A549 (cell line): Measurements from ENCODE around the gene BABAM1. TPM values are rescaled to one million over a fixed set of nuclear protein-coding genes. Genes with fewer than 3 reads are reported as not detected.
A peak's percentile ranks its signal among the peaks of the same experiment; 100 is the strongest.

Experiments
- ATAC-seq, 2 experiments: fragments of 200-7000 bp in 1 of 2; fragments of >200 bp in 1 of 2; cut with Nextera tagmentation in 1 of 2; cut with Tn5 transposase in 1 of 2; 3 replicates each; pipeline versions ENCODE4 v1.8.0 to v1.9.1; 2018 to 2020; ENCODE audit warnings: mild to moderate bottlenecking in 1 of 2, moderate library complexity in 1 of 2
- CTCF ChIA-PET: fragments of 300-600 bp; sonication (Branson Sonifier 250); formaldehyde crosslinking; extraction: SDS; loops from one replicate; lab custom pipeline; 2021; ENCODE audit warnings: antibody characterized with exemption, inconsistent platforms; lab: Yijun Ruan, JAX
- POLR2A ChIA-PET: fragments of 350-600 bp; formaldehyde crosslinking; extraction: SDS; loops from one replicate; lab custom pipeline; 2021; ENCODE audit warnings: antibody characterized with exemption, inconsistent platforms; lab: Yijun Ruan, JAX
- DNase-seq, 2 experiments: peaks; one replicate each; pipeline versions ENCODE4 v3.0.0 to v3.0.0-alpha.2; 2011 to 2016; ENCODE audit warnings: low read depth in 1 of 2, low spot score in 1 of 2
- FAIRE-seq: peaks from 2 replicates; lab custom pipeline; 2011; peaks lifted over from hg19 to GRCh38; lab: Jason Lieb, UNC
- H3K27ac ChIP-seq, 2 experiments: fragments of >200 bp; sonication (Bioruptor Twin); formaldehyde crosslinking; 3 replicates each; pipeline ENCODE4 v1.5.1; 2016 to 2017
- H3K4me1 ChIP-seq: fragments of >200 bp; sonication (Bioruptor Twin); formaldehyde crosslinking; 3 replicates; pipeline ENCODE4 v1.6.1; 2016
- H3K4me2 ChIP-seq: fragments of >200 bp; sonication (Bioruptor Twin); formaldehyde crosslinking; 3 replicates; pipeline ENCODE4 v1.6.1; 2016
- H3K4me3 ChIP-seq: fragments of >200 bp; sonication (Bioruptor Twin); formaldehyde crosslinking; 3 replicates; pipeline ENCODE4 v1.5.1; 2016
- H3K9me3 ChIP-seq: fragments of >200 bp; sonication (Bioruptor Twin); formaldehyde crosslinking; 3 replicates; pipeline ENCODE4 v1.6.1; 2016
- ATOH8 ChIP-seq: fragments of 250-450 bp; sonication (Bioruptor Pico); IDR thresholded peaks from 2 replicates; pipeline ENCODE4 v1.5.0; 2020; ENCODE audit warnings: low read depth, mild to moderate bottlenecking, moderate library complexity
- BHLHE40 ChIP-seq: IDR thresholded peaks from 2 replicates; pipeline ENCODE4 v1.6.1; 2012; ENCODE audit warnings: low read depth, low read length, inconsistent platforms
- EHF ChIP-seq: fragments of 250-450 bp; sonication (Bioruptor Pico); IDR thresholded peaks from 2 replicates; pipeline ENCODE4 v1.5.0; 2020; ENCODE audit warnings: mild to moderate bottlenecking
- ELK1 ChIP-seq: fragments of 150-350 bp; IDR thresholded peaks from 2 replicates; pipeline ENCODE4 v1.6.1; 2014; ENCODE audit warnings: low read depth, mild to moderate bottlenecking, low read length
- HOXB5 ChIP-seq: fragments of 250-450 bp; sonication (Bioruptor Pico); IDR thresholded peaks from 2 replicates; pipeline ENCODE4 v1.5.0; 2020; ENCODE audit warnings: mild to moderate bottlenecking, moderate library complexity
- MAFK ChIP-seq: fragments of 450-650 bp; IDR thresholded peaks from 2 replicates; pipeline ENCODE4 v1.6.1; 2014; ENCODE audit not compliant: partially characterized antibody
- NFE2L2 ChIP-seq: fragments of 150-350 bp; conservative IDR thresholded peaks from 2 replicates; pipeline ENCODE4 v1.6.1; 2014; ENCODE audit warnings: low read length
- NPAS2 ChIP-seq: fragments of 250-450 bp; sonication (Bioruptor Pico); IDR thresholded peaks from 2 replicates; pipeline ENCODE4 v1.8.0; 2022; ENCODE audit warnings: mild to moderate bottlenecking, moderate library complexity, borderline replicate concordance
- NR3C1 ChIP-seq: fragments of >200 bp; sonication (Bioruptor Twin); formaldehyde crosslinking; IDR thresholded peaks from 3 replicates; pipeline ENCODE4 v1.6.1; 2017
- PHF8 ChIP-seq: fragments of 200-600 bp; sonication (generic); IDR thresholded peaks from 2 replicates; pipeline ENCODE4 v1.6.1; 2016; ENCODE audit warnings: low read depth, mild to moderate bottlenecking, antibody characterized with exemption, moderate library complexity, borderline replicate concordance
- POLR2A ChIP-seq: IDR thresholded peaks from 2 replicates; pipeline ENCODE4 v1.6.1; 2012; ENCODE audit warnings: mild to moderate bottlenecking, low read length
- RFX5 ChIP-seq: fragments of 450-650 bp; IDR thresholded peaks from 2 replicates; pipeline ENCODE4 v1.7.1; 2014; ENCODE audit warnings: antibody characterized with exemption, mild to moderate bottlenecking, moderate library complexity
- RNF2 ChIP-seq: fragments of 200-600 bp; sonication (generic); IDR thresholded peaks from 2 replicates; pipeline ENCODE4 v1.6.1; 2016; ENCODE audit warnings: low read depth, mild to moderate bottlenecking, antibody characterized with exemption, moderate library complexity, borderline replicate concordance
- SREBF2 ChIP-seq: fragments of 450-650 bp; IDR thresholded peaks from 2 replicates; pipeline ENCODE4 v1.6.1; 2014; ENCODE audit warnings: mild to moderate bottlenecking, moderate library complexity
- TFCP2L1 ChIP-seq: fragments of 250-450 bp; sonication (Bioruptor Pico); IDR thresholded peaks from 2 replicates; pipeline ENCODE4 v1.5.0; 2021; ENCODE audit warnings: mild to moderate bottlenecking
- USF2 ChIP-seq: fragments of 450-650 bp; IDR thresholded peaks from 2 replicates; pipeline ENCODE4 v1.6.1; 2014; ENCODE audit warnings: antibody characterized with exemption
- WGBS: methylation state at CpG from one replicate; pipeline ENCODE4 v1.1.6; 2017; ENCODE audit errors: missing lambda C conversion rate; 5-methylcytosine and 5-hydroxymethylcytosine counted together
- polyA plus RNA-seq, 4 experiments: library from polyadenylated mRNA; depleted of rRNA in 3 of 4; stranded (reverse); fragments of >200 nt; fragmentation: RNase III in 1 of 4; extraction: RNeasy Plus Mini Kit Qiagen cat#74134 plus additional on column Dnase treatment in 1 of 4; gene quantifications; 2 replicates in 3 of 4; 3 replicates in 1 of 4; pipeline ENCODE4 v1.2.3, GENCODE V29; 2011 to 2017

Gene BABAM1
- polyA plus RNA-seq, 2 of the 4 experiments (the other 2 are of a cell fraction): 56.0 to 67.6 TPM

- ChIA-PET CTCF (no interaction called here), POLR2A (no interaction called here)
- Histone ChIP-seq H3K9me3 (no peaks in the 10 kb centered on the region), H3K4me2 (no peak overlapping the region), H3K4me1 (peaks cover 16% of the 10 kb centered on the region), H3K27ac (no peak overlapping the region; a peak in 1 of 6 replicates)
- no peak for ATAC-seq
- FAIRE-seq: no peak
- no peak for DNase-seq
- no peak for TF ChIP-seq ELK1
- no peak for TF ChIP-seq NR3C1
- TF ChIP-seq TFCP2L1 (CRISPR knock-in tag): no peak
- TF ChIP-seq, all 56 proteins: peak for 0
- 95% methylated on average over 30 of the region's 40 CpGs for WGBS
- H3K4me3 ChIP-seq: no peak overlapping the region
These were observed 52.4 kb downstream of the BABAM1 start for GRCh38 chr19:17319473-17320238.

- TF ChIP-seq RNF2 (no peak), NPAS2 (no peak), SREBF2 (no peak), ATOH8 (CRISPR knock-in tag) (no peak), PHF8 (no peak), MAFK (no peak), HOXB5 (no peak), BHLHE40 (no peak)
- WGBS: 86% methylated on average over 7 of the region's 11 CpGs
- H3K4me2 ChIP-seq: no peak overlapping the region
- FAIRE-seq: no peak
- no peaks in the 10 kb centered on the region for H3K9me3 ChIP-seq
- no peak overlapping the region for H3K4me3 ChIP-seq
- ChIA-PET CTCF (interaction anchor here (1.0 to 1.2 kb wide), 2 partner anchors 8 to 12 kb away, joined by 3 read pairs; no protein-coding TSS in a partner anchor), POLR2A (no interaction called here)
- H3K4me1 ChIP-seq: peaks cover 16% of the 10 kb centered on the region
- DNase-seq: no peak
- ATAC-seq: no peak
- no peak overlapping the region for H3K27ac ChIP-seq
These were observed 53.2 kb downstream of the BABAM1 start for GRCh38 chr19:17320435-17320834.

GRCh38 chr19:17321655-17322489 lies 54.6 kb downstream of the BABAM1 start:
- ATAC-seq (peak; percentile 9 to 23; a peak in 1 of 6 replicates), FAIRE-seq (no peak), DNase-seq (no peak)
- TF ChIP-seq NFE2L2 (no peak), USF2 (no peak), RFX5 (no peak), POLR2A (no peak), EHF (no peak)
- WGBS: 90% methylated on average over 6 of the region's 19 CpGs
- H3K4me3 ChIP-seq: no peak overlapping the region
- CTCF ChIA-PET: interaction anchor here (1.0 to 1.2 kb wide), 2 partner anchors 10 to 39 kb away, joined by 3 read pairs; no protein-coding TSS in a partner anchor
- peak overlapping the region in 1 of 2 experiments; percentile 19; a peak in 2 of 6 replicates for H3K27ac ChIP-seq
- no peak overlapping the region for H3K4me2 ChIP-seq
- H3K4me1 ChIP-seq: peaks cover 12% of the 10 kb centered on the region
- H3K9me3 ChIP-seq: no peaks in the 10 kb centered on the region
- POLR2A ChIA-PET: no interaction called here
